Measurements from ENCODE around the gene DNAI2.

DNAI2 gene

GRCh38 chr17:74340470-74341023, 66.5 kb downstream of the DNAI2 start:
- DNase-seq: no peak
- Histone ChIP-seq H3K27me3 (peaks cover 0 to 79% of the 10 kb centered on the region in 2 donors), H3K36me3 (no peaks in the 10 kb centered on the region), H3K4me3 (no peak overlapping the region), H3K4me1 (no peaks in the 10 kb centered on the region), H3K27ac (no peak overlapping the region), H3K9me3 (no peaks in the 10 kb centered on the region)
- TF ChIP-seq, protein P1, sequence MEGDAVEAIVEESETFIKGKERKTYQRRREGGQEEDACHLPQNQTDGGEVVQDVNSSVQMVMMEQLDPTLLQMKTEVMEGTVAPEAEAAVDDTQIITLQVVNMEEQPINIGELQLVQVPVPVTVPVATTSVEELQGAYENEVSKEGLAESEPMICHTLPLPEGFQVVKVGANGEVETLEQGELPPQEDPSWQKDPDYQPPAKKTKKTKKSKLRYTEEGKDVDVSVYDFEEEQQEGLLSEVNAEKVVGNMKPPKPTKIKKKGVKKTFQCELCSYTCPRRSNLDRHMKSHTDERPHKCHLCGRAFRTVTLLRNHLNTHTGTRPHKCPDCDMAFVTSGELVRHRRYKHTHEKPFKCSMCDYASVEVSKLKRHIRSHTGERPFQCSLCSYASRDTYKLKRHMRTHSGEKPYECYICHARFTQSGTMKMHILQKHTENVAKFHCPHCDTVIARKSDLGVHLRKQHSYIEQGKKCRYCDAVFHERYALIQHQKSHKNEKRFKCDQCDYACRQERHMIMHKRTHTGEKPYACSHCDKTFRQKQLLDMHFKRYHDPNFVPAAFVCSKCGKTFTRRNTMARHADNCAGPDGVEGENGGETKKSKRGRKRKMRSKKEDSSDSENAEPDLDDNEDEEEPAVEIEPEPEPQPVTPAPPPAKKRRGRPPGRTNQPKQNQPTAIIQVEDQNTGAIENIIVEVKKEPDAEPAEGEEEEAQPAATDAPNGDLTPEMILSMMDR (IDR thresholded peaks at IDR 0.05): no peak
- intact Hi-C loops (cut with DNase I; ENCODE audit: low total_unique reads): no loop called here

GRCh38 chr17:74342224-74342623, 68.2 kb downstream of the DNAI2 start:
- Histone ChIP-seq H3K4me1 (no peaks in the 10 kb centered on the region), H3K27me3 (peaks cover 0 to 87% of the 10 kb centered on the region in 2 donors), H3K4me3 (no peak overlapping the region), H3K9me3 (no peaks in the 10 kb centered on the region), H3K36me3 (no peaks in the 10 kb centered on the region), H3K27ac (no peak overlapping the region)
- intact Hi-C loops (cut with DNase I; ENCODE audit: low total_unique reads): no loop called here
- TF ChIP-seq, protein P1 (IDR thresholded peaks at IDR 0.05): no peak
- no peak for DNase-seq

- no peaks in the 10 kb centered on the region for H3K4me1 ChIP-seq
- no peak overlapping the region for H3K27ac ChIP-seq
- TF ChIP-seq, protein P1 (IDR thresholded peaks at IDR 0.05): no peak
- no peaks in the 10 kb centered on the region for H3K36me3 ChIP-seq
- DNase-seq: no peak
- H3K27me3 ChIP-seq: peaks cover 0 to 88% of the 10 kb centered on the region in 2 donors
- H3K4me3 ChIP-seq: no peak overlapping the region
- intact Hi-C loops (cut with DNase I; ENCODE audit: low total_unique reads): no loop called here
- no peaks in the 10 kb centered on the region for H3K9me3 ChIP-seq
Observed at GRCh38 chr17:74343121-74343520, 69.1 kb downstream of the DNAI2 start.

GRCh38 chr17:74343526-74344284, 69.7 kb downstream of the DNAI2 start:
- Histone ChIP-seq H3K27ac (no peak overlapping the region), H3K27me3 (peaks cover 0 to 88% of the 10 kb centered on the region in 2 donors), H3K36me3 (no peaks in the 10 kb centered on the region), H3K4me1 (no peaks in the 10 kb centered on the region), H3K9me3 (no peaks in the 10 kb centered on the region), H3K4me3 (no peak overlapping the region)
- no peak for DNase-seq
- intact Hi-C loops (cut with DNase I; ENCODE audit: low total_unique reads): no loop called here
- TF ChIP-seq, protein P1 (IDR thresholded peaks at IDR 0.05): no peak

DNA sequence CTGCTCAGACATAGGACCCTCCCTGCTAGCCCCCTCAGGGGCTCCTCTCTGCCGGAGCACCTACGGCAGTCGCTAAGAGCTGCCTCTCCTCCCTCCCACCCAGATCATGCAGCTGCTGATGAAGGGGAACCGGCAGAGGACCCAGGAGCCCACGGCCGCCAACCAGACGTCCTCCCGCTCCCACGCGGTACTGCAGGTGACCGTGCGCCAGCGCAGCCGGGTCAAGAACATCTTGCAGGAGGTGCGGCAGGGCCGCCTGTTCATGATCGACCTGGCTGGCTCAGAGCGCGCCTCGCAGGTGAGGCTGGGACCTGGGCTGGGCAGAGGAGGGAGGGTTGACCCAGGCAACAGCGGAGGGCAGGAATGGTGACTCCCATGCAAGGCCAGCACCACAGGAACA, 70.6 kb downstream of the DNAI2 start:
- no peaks in the 10 kb centered on the region for H3K9me3 ChIP-seq
- no peaks in the 10 kb centered on the region for H3K36me3 ChIP-seq

More for the DNA sequence above, 70.6 kb downstream of the DNAI2 start:
- H3K4me1 ChIP-seq: no peaks in the 10 kb centered on the region
- peaks cover 0 to 85% of the 10 kb centered on the region in 2 donors for H3K27me3 ChIP-seq
- TF ChIP-seq, protein P1 (IDR thresholded peaks at IDR 0.05): no peak
- no peak for DNase-seq
- no peak overlapping the region for H3K4me3 ChIP-seq
- H3K27ac ChIP-seq: no peak overlapping the region
- intact Hi-C loops (cut with DNase I; ENCODE audit: low total_unique reads): no loop called here
